Keratinocyte (primary cell): Measurements from ENCODE around the gene GDPD4. TPM values are rescaled to one million over a fixed set of nuclear protein-coding genes. Genes with fewer than 3 reads are reported as not detected.

Experiments used
- DNase-seq: peaks from one replicate; pipeline ENCODE4 v3.0.0-alpha.2; 2011; ENCODE audit warnings: low read depth, missing footprints, low spot score
- FAIRE-seq: peaks from 2 replicates; lab custom pipeline; 2011; peaks lifted over from hg19 to GRCh38; lab: Jason Lieb, UNC
- H2AFZ ChIP-seq: 2 replicates; pipeline ENCODE4 v1.6.0; 2012; ENCODE audit warnings: low read length, control low read depth, inconsistent platforms; ENCODE audit not compliant: control insufficient read depth
- H3K27ac ChIP-seq: 2 replicates; pipeline ENCODE4 v1.5.1; 2011; ENCODE audit warnings: low read length; ENCODE audit not compliant: control insufficient read depth, insufficient read depth
- H3K27me3 ChIP-seq: 3 replicates; pipeline ENCODE4 v1.6.0; 2011; ENCODE audit warnings: low read length; ENCODE audit not compliant: control insufficient read depth, insufficient read depth; ENCODE audit errors: extremely low read depth
- H3K36me3 ChIP-seq, 2 experiments: 2 replicates in 1 of 2; 3 replicates in 1 of 2; pipeline ENCODE4 v1.5.1; 2011; ENCODE audit warnings: low read length in 2 of 2, mild to moderate bottlenecking in 1 of 2; ENCODE audit not compliant: control insufficient read depth in 2 of 2, insufficient read depth in 2 of 2; ENCODE audit errors: extremely low read depth in 1 of 2
- H3K4me1 ChIP-seq: 3 replicates; pipeline ENCODE4 v1.5.1; 2011; ENCODE audit warnings: low read length; ENCODE audit not compliant: control insufficient read depth, insufficient read depth; ENCODE audit errors: extremely low read depth
- H3K4me2 ChIP-seq: 3 replicates; pipeline ENCODE4 v1.6.0; 2011; ENCODE audit warnings: low read depth, low read length; ENCODE audit not compliant: control insufficient read depth, insufficient read depth; ENCODE audit errors: extremely low read depth
- H3K4me3 ChIP-seq, 3 experiments: fragments of 200-600 bp in 1 of 3; sonication (generic) in 1 of 3; 2 replicates in 2 of 3; 3 replicates in 1 of 3; pipeline ENCODE4 v1.5.1; 2011 to 2016; ENCODE audit warnings: low read length in 3 of 3, mild to moderate bottlenecking in 3 of 3, control low read depth in 2 of 3, inconsistent platforms in 1 of 3, low read depth in 1 of 3, mixed read lengths in 1 of 3, mixed run types in 1 of 3, moderate library complexity in 1 of 3; ENCODE audit not compliant: control insufficient read depth in 2 of 3, insufficient read depth in 2 of 3; ENCODE audit errors: extremely low read depth in 1 of 3
- H3K79me2 ChIP-seq: 2 replicates; pipeline ENCODE4 v1.6.0; 2012; ENCODE audit warnings: low read length; ENCODE audit not compliant: control insufficient read depth, insufficient read depth
- H3K9ac ChIP-seq: 3 replicates; pipeline ENCODE4 v1.6.0; 2011; ENCODE audit warnings: low read length; ENCODE audit not compliant: control insufficient read depth, insufficient read depth; ENCODE audit errors: extremely low read depth
- H3K9me1 ChIP-seq: 3 replicates; pipeline ENCODE4 v1.6.0; 2011; ENCODE audit warnings: low read length; ENCODE audit not compliant: control insufficient read depth, insufficient read depth; ENCODE audit errors: extremely low read depth
- H3K9me3 ChIP-seq: 2 replicates; pipeline ENCODE4 v1.5.1; 2012; ENCODE audit warnings: low read depth, low read length; ENCODE audit not compliant: control insufficient read depth
- H4K20me1 ChIP-seq: 3 replicates; pipeline ENCODE4 v1.6.0; 2011; ENCODE audit warnings: low read length; ENCODE audit not compliant: control insufficient read depth, insufficient read depth; ENCODE audit errors: extremely low read depth
- CTCF ChIP-seq, 3 experiments: IDR thresholded peaks in 1 of 3; conservative IDR thresholded peaks in 1 of 3; optimal IDR thresholded peaks in 1 of 3; 2 replicates in 2 of 3; 3 replicates in 1 of 3; pipeline versions ENCODE3 to v1.5.1; 2011; ENCODE audit warnings: low read length in 3 of 3, mild to moderate bottlenecking in 3 of 3, moderate library complexity in 2 of 3, control low read depth in 1 of 3, inconsistent platforms in 1 of 3; ENCODE audit not compliant: insufficient read depth in 2 of 3; ENCODE audit errors: extremely low read depth in 1 of 3
- EZH2 ChIP-seq: IDR thresholded peaks from one replicate; pipeline ENCODE4 v1.6.1; 2012; ENCODE audit warnings: inconsistent platforms, mild to moderate bottlenecking, low read length, moderate library complexity
- dilution Hi-C: fragments of 300-500 bp; cut with MboI; formaldehyde crosslinking; loops from one replicate; pipeline ENCODE4 v1.7.0; 2020; ENCODE audit warnings: low sequenced_read_pairs; ENCODE audit not compliant: extremely low pct_ligation_motif_present
- polyA plus RNA-seq, 5 experiments: library from polyadenylated mRNA; depleted of rRNA in 3 of 5; stranded (reverse) in 3 of 5; stranded (forward) in 1 of 5; unstranded in 1 of 5; fragments of >200 nt; gene quantifications; 1 replicate in 1 of 5; 2 replicates in 3 of 5; 3 replicates in 1 of 5; pipeline versions ENCODE4 v1.2.1 to v1.2.3, GENCODE V29; 2011 to 2012; ENCODE audit warnings: missing spikeins in 2 of 5, low read depth in 1 of 5, low replicate concordance in 1 of 5

The GDPD4 gene
- polyA plus RNA-seq, 1 donor (not counting 4 experiments of a cell fraction or from before 2014, with no cell fraction given): not detected

GRCh38 chr11:77253690-77254089 lies 47.8 kb downstream of the GDPD4 start:
- DNase-seq (no peak), FAIRE-seq (no peak)
- Histone ChIP-seq H3K4me2 (no peak overlapping the region), H3K27me3 (no peaks in the 10 kb centered on the region), H4K20me1 (no peaks in the 10 kb centered on the region), H3K79me2 (no peaks in the 10 kb centered on the region), H3K9me3 (peaks cover 1% of the 10 kb centered on the region), H2AFZ (peak overlapping the region; percentile 5), H3K36me3 (peaks cover 0 to 3% of the 10 kb centered on the region in 2 experiments), H3K27ac (no peak overlapping the region), H3K4me3 (no peak overlapping the region), H3K4me1 (peaks cover 47% of the 10 kb centered on the region), H3K9ac (no peak overlapping the region), H3K9me1 (peaks cover 2% of the 10 kb centered on the region)
- TF ChIP-seq CTCF (optimal IDR thresholded peaks at IDR 0.05 in 1 of 3, IDR thresholded peaks at IDR 0.05 in 1 of 3, conservative IDR thresholded peaks at IDR 0.05 in 1 of 3; ENCODE audit: extremely low read depth in 1 of 3, insufficient read depth in 2 of 3, low read length in 3 of 3): no peak
- no peak for TF ChIP-seq EZH2
- dilution Hi-C loops: no loop called here

GRCh38 chr11:77252555-77253270 lies 48.8 kb downstream of the GDPD4 start:
- Histone ChIP-seq H3K9me1 (peaks cover 2% of the 10 kb centered on the region), H3K9me3 (peaks cover 1% of the 10 kb centered on the region), H3K4me2 (no peak overlapping the region), H3K79me2 (no peaks in the 10 kb centered on the region), H3K36me3 (peaks cover 0 to 3% of the 10 kb centered on the region in 2 experiments), H3K27ac (peak overlapping the region; percentile 31), H3K9ac (no peak overlapping the region), H3K4me3 (no peak overlapping the region), H3K4me1 (peaks cover 47% of the 10 kb centered on the region), H3K27me3 (no peaks in the 10 kb centered on the region), H2AFZ (peak overlapping the region; percentile 27), H4K20me1 (no peaks in the 10 kb centered on the region)
- dilution Hi-C loops: no loop called here
- DNase-seq (no peak), FAIRE-seq (peak; percentile 46)
- TF ChIP-seq CTCF (optimal IDR thresholded peaks at IDR 0.05 in 1 of 3, IDR thresholded peaks at IDR 0.05 in 1 of 3, conservative IDR thresholded peaks at IDR 0.05 in 1 of 3; ENCODE audit: extremely low read depth in 1 of 3, insufficient read depth in 2 of 3, low read length in 3 of 3): no peak
- no peak for TF ChIP-seq EZH2
